IPS DF 4.7 (cell line): ENCODE measurements around the gene KRTAP12-3.
"Not testable (repeated sequence)": the region's sequence is repeated elsewhere in the genome, so short reads cannot be mapped to it uniquely, and the experiment has no call there.

Experiments used
- DNase-seq: peaks from one replicate; pipeline ENCODE4 v3.0.0-alpha.2; 2013; ENCODE audit warnings: low spot score; ENCODE audit errors: extremely low read depth

KRTAP12-3 gene

GRCh38 chr21:44657635-44658540, at the start of gene KRTAP12-3:
KRTAP12-3 (plus strand) TSS chr21:44657932; CDS start chr21:44657980, 48 bp downstream.
- no peak for DNase-seq

DNA sequence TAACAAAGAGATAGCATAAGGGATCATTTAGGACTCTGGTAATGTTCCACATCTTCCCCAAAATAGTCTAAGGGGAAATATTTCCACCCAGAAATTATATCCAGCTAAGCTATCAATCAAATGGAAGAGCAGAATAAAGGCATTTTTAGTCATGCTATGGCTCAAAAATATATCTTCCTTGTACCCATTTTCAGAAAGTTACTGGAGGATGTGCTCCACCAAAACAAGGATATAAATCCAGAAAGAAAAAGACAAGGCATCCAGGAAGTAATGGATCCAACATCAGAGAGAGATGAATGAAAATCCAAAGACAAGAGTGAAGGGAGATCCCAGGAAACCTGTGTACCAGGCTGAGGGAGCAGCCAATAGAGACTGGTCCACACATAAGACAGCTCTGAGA, 48.5 kb upstream of the KRTAP12-3 start:
- DNase-seq, result no peak

DNA sequence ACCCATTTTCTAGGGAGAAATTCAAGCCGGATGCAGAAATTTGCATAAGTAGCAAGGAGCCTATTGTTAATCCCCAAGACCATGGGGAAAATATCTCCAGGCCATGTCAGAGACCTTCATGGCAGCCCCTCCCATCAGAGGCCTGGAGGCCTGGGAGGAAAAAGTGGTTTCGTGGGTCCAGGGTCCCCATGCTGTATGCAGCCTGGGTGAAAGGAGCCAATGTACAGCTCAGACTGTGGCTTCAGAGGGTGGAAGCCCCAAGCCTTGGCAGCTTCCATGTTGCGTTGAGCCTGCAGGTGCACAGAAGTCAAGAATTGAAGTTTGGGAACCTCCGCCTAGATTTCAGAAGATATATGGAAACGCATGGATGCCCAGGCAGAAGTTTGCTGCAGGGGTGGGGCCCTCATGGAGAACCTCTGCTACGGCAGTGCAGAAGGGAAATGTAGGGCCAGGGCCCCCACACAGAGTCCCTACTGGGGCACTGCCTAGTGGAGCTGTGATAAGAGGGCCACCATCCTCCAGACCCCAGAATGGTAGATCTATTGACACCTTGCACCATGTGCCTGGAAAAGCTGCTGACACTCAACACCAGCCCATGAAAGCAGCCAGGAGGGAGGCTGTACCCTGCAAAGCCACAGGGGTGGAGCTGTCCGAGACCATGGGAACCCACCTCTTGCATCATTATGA, 47.4 kb upstream of the KRTAP12-3 start:
- not testable (repeated sequence) for DNase-seq

DNA sequence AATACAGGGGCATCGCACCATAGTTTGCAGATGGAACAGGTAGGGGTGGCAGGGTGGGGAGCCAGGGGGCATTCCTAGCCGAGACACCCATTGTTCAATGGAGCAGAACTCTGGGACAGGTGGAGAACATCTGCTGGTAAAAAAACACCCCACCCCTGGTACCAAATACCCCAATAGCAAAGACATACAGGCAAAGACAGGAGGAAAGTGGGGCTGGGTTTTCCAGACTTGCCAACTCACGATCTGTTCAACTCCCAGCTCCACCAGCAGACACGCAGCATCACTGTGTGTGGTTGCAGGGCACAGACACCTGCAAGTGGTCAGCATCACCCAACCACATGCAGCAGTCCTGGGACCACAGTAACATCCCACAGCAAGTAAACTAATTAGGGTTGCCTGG, 46.2 kb upstream of the KRTAP12-3 start:
- no peak for DNase-seq

- no peak for DNase-seq
Measured at GRCh38 chr21:44612029-44612486, 45.7 kb upstream of the KRTAP12-3 start, which contains the start of gene KRTAP10-8. KRTAP10-8 (plus strand) TSS chr21:44612079; CDS start chr21:44612101, 22 bp downstream.

- no peak for DNase-seq
Measured at GRCh38 chr21:44612669-44613229, 45.0 kb upstream of the KRTAP12-3 start.

GRCh38 chr21:44613386-44614155, 44.2 kb upstream of the KRTAP12-3 start:
- no peak for DNase-seq

- no peak for DNase-seq
Measured at GRCh38 chr21:44614161-44614631, 43.5 kb upstream of the KRTAP12-3 start.

DNA sequence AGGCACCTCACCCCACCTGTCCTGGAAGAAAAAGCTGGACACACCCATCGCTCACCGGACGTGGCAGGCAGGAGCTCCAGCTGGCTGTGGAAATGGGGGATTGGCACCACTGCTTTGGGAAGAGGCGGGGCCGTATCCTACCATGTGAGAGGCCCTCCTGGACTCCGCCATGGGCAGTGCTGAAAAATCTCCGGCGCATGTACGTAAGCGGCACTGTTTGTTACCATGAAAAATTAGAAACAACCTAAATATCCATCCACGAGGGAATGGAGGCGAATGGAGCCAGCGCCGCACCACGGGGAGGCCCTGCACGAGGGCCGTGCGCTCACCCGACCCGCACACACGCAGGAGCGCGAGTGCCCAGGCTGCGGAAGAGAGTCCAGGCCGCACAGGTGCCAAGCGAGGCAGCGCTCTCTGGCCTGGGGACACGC, 42.8 kb upstream of the KRTAP12-3 start:
- no peak for DNase-seq

GRCh38 chr21:44615466-44615865, 42.3 kb upstream of the KRTAP12-3 start:
- DNase-seq, result no peak

- DNase-seq, result no peak
Measured at GRCh38 chr21:44615911-44616590, 41.7 kb upstream of the KRTAP12-3 start.

GRCh38 chr21:44616591-44616926, 41.2 kb upstream of the KRTAP12-3 start:
- no peak for DNase-seq

GRCh38 chr21:44617071-44617501, 40.6 kb upstream of the KRTAP12-3 start:
- no peak for DNase-seq

GRCh38 chr21:44618504-44618903, 39.2 kb upstream of the KRTAP12-3 start:
- DNase-seq, result no peak

GRCh38 chr21:44618909-44619308, 38.8 kb upstream of the KRTAP12-3 start:
- DNase-seq, result no peak

- DNase-seq, result no peak
Measured at GRCh38 chr21:44619886-44620285, 37.8 kb upstream of the KRTAP12-3 start.

- DNase-seq, result no peak
Measured at GRCh38 chr21:44623575-44623974, 34.2 kb upstream of the KRTAP12-3 start.

GRCh38 chr21:44625756-44626155, 32.0 kb upstream of the KRTAP12-3 start:
- no peak for DNase-seq

DNA sequence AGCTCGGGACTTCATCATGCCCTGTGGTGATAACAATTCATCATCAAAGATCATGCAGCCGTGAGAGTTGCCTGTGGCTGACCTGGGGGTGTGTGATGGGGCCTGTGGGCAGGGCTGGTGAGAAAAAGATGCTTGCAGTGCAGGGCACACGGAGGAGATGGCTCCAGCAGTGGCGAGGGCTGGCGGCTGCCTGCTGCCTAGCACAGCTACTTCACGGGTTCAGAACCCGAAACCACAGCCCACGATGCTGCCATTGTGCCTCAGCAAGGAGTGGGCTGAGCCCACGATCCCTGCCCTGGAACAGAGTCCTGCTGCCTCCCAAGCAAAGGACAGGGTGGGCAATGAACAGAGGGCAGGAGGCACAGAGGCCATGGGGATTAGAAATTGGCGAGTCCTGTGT, 31.5 kb upstream of the KRTAP12-3 start:
- DNase-seq, result no peak

DNA sequence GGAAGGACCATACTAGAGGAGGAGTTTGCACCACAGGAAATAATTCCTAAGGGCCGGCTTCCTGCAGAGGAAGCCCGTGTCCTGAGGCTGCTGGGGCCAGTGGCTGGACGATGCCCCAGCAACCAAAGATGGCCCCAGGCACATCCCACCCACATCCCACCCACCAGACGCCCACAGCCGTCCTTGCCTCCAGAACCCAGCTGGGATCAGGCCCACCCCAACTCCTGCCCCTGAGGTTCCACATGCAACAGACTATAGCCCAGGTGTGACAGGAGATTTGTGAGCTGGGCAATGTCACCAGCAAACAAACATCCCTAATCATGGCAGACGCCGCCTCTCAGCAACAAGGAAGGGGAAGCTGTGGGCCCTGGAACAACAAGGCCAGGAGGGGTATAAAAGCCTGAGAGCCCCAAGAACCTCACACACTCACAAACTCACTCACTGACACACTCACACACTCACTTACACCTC, 31.0 kb upstream of the KRTAP12-3 start, which contains the start of gene KRTAP10-9:
Gene KRTAP10-9, plus strand, starts transcription at position 421 of the 471 bp plus-strand sequence. CDS start 79 bp downstream, outside the sequence.
- DNase-seq, result no peak
